ENCODE data around the gene CAPZA1.
"Not testable (repeated sequence)": the region's sequence is repeated elsewhere in the genome, so short reads cannot be mapped to it uniquely, and the experiment has no call there.

CAPZA1 gene

DNA sequence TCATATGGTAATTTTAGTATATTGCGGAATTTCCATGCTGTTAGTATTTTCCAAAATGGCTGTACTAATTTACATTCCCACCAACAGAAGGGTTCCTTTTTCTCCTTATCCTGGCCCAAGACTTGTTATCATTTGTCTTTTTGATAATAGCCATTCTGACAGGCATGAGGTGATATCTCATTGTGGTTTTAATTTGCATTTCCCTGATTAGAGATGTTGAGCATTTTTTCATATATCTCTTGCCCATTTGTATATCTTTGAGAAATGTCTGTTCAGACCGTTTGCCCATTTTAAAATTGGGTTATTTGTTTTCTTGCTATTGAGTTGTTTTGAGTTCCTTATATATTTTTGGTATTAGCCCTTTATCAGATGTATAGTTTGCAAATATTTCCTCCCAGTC lies 14.0 kb downstream of the CAPZA1 start:
- H3K4me3 ChIP-seq (ENCODE audit: low read length) = no peak overlapping the region
- H3K4me1 ChIP-seq (ENCODE audit: insufficient read depth, low read length) = no peaks in the 10 kb centered on the region
- H3K9me3 ChIP-seq (ENCODE audit: insufficient read depth, low read depth, low read length) = no peaks in the 10 kb centered on the region
- no peaks in the 10 kb centered on the region for H3K27me3 ChIP-seq (ENCODE audit: insufficient read depth, low read length)
- no peak overlapping the region for H3K27ac ChIP-seq (ENCODE audit: low read length)
- no peak overlapping the region for H3K9ac ChIP-seq (ENCODE audit: low read depth, low read length)
- peaks cover 17% of the 10 kb centered on the region for H3K36me3 ChIP-seq (ENCODE audit: insufficient read depth, low read depth, low read length)

DNA sequence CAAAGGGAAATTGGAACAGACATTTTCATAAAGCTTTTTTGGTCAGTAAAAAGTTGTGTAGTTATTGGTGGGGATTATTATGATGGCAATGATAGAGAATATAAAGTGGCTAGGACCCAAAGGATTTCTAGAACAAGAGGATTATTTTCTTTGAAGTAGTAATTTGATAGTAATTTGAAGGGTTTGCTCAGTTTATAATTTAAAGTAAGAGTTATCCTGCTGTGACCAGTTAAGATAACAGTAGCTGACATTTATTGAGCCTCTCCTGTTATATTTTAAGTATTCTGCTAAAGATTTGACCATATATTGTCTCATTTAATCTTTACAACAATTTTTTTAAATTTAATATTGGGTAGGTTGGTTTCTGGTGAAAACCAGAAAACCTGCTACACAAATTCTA lies 14.7 kb downstream of the CAPZA1 start:
- Histone ChIP-seq H3K9me3 (ENCODE audit: insufficient read depth, low read depth, low read length) (peaks cover 4% of the 10 kb centered on the region; the same call in 1 of the 2 replicates), H3K4me3 (ENCODE audit: low read length) (no peak overlapping the region), H3K36me3 (ENCODE audit: insufficient read depth, low read depth, low read length) (peaks cover 17% of the 10 kb centered on the region), H3K27ac (ENCODE audit: low read length) (no peak overlapping the region), H3K27me3 (ENCODE audit: insufficient read depth, low read length) (no peaks in the 10 kb centered on the region), H3K9ac (ENCODE audit: low read depth, low read length) (no peak overlapping the region), H3K4me1 (ENCODE audit: insufficient read depth, low read length) (no peaks in the 10 kb centered on the region)

DNA sequence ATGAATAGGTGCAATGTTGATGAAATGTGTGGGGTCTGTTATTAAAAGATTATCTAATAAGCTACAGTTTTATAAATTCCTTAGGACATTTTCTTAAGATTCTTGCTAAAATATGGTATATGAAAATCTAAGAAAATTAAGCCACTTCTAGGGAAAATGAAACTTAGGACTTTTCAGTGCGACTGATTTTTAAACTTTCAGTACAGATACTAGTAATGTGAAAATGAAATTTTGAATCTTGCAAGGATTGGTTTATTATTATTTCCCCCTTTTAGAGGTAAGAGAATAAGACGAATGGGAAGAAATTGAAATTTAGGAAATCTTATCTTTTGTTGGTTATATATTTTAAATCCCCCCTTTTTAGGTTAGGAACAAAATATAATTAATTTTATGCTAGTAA lies 16.4 kb downstream of the CAPZA1 start:
- Histone ChIP-seq H3K4me1 (ENCODE audit: insufficient read depth, low read length) (no peaks in the 10 kb centered on the region), H3K36me3 (ENCODE audit: insufficient read depth, low read depth, low read length) (peaks cover 9% of the 10 kb centered on the region), H3K27me3 (ENCODE audit: insufficient read depth, low read length) (no peaks in the 10 kb centered on the region), H3K27ac (ENCODE audit: low read length) (no peak overlapping the region), H3K9ac (ENCODE audit: low read depth, low read length) (no peak overlapping the region), H3K9me3 (ENCODE audit: insufficient read depth, low read depth, low read length) (peaks cover 6% of the 10 kb centered on the region; the same call in 1 of the 2 replicates), H3K4me3 (ENCODE audit: low read length) (no peak overlapping the region)

DNA sequence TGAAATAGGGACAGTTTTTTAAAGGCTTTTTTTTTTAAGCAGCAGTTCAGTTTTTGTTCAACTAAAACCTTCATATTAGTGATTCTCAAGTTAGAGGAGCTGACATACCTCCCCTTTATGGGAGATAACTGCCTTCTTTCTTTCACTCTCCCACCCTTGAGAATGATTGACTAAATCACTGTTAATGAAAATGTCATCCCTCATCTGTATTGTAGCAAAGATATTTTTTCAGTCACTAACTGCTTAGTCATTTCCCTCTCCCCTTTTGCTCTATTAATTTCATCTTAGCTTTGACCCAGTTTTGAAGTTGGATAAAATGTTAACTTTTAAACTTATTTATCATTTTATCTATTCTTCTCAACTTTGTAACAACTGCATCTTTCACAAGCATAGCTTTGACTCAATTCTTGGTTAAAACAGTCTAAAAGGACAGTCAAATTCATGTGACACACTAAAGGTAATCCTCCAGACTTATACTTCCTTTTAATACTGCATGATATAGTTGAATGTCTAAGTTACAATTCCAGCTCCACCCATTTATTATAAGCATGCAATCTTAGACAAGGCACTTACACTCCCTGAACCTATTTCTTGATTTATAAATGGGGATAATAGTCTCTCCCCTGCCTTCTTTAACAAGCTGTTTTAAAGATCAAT lies 17.1 kb downstream of the CAPZA1 start:
- H3K36me3 ChIP-seq (ENCODE audit: insufficient read depth, low read depth, low read length) = peaks cover 4% of the 10 kb centered on the region
- H3K27me3 ChIP-seq (ENCODE audit: insufficient read depth, low read length) = no peaks in the 10 kb centered on the region
- no peak overlapping the region for H3K27ac ChIP-seq (ENCODE audit: low read length)
- H3K4me1 ChIP-seq (ENCODE audit: insufficient read depth, low read length) = no peaks in the 10 kb centered on the region
- no peak overlapping the region for H3K4me3 ChIP-seq (ENCODE audit: low read length)
- peaks cover 6% of the 10 kb centered on the region; the same call in 1 of the 2 replicates for H3K9me3 ChIP-seq (ENCODE audit: insufficient read depth, low read depth, low read length)
- H3K9ac ChIP-seq (ENCODE audit: low read depth, low read length) = no peak overlapping the region

DNA sequence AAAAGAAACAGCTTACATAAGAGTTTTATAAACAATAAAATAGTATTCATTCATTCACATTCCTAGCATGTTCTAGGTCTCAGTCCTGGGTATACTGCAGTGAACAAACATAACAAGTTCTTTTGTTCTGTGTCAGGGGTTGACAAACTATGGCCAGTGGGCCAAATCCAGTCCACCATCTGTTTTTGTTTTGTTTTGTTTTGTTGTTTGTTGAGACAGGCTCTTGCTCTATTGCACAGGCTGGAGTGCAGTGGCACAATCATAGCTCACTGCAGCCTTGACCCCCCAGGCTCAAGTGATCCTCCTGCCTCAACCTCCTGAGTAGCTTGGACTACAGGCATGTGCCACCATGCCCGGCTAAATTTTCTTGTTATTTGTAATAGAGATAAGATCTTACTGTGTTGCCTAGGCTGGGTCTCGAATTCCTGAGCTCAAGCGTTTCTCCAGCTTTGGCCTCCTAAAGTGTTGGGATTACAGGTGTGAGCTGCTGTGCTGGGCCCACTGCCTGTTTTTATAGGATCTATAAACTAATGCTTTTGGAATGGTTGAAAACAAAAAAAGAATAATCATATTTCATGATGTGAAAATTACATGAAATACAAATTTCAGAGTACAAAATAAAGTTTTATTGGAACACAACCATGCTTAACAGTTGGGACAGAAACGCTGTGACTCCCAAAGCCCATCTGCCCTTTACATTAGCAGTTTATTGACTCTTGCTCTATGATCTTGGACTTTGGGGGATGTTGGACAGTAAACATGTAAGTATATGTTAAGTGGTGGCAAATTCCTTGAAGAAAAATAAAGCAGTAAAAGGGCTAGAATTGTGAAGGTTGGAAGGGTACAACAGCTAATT lies 17.9 kb downstream of the CAPZA1 start:
- Histone ChIP-seq H3K9me3 (ENCODE audit: insufficient read depth, low read depth, low read length) (peaks cover 6% of the 10 kb centered on the region; the same call in 1 of the 2 replicates), H3K27ac (ENCODE audit: low read length) (no peak overlapping the region), H3K4me1 (ENCODE audit: insufficient read depth, low read length) (no peaks in the 10 kb centered on the region)

DNA sequence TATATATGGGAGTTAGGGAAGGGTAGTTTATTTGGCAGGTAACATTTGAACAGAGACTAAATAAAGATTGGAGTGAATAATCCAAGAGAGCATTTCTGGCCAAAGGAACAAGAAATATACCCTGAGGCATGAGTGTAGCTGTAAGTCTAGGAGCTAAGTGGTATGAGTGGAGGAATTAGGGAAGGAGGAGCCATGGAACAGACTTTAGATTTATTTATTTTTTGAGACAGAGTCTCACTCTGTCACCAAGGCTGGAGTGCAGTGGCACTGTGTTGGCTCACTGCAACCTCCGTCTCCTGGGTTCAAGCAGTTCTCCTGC lies 18.4 kb downstream of the CAPZA1 start:
- no peak overlapping the region for H3K27ac ChIP-seq (ENCODE audit: low read length)
- no peak overlapping the region for H3K9ac ChIP-seq (ENCODE audit: low read depth, low read length)
- peaks cover 4% of the 10 kb centered on the region for H3K36me3 ChIP-seq (ENCODE audit: insufficient read depth, low read depth, low read length)
- no peak overlapping the region for H3K4me3 ChIP-seq (ENCODE audit: low read length)
- peaks cover 6% of the 10 kb centered on the region; the same call in 1 of the 2 replicates for H3K9me3 ChIP-seq (ENCODE audit: insufficient read depth, low read depth, low read length)
- H3K27me3 ChIP-seq (ENCODE audit: insufficient read depth, low read length) = no peaks in the 10 kb centered on the region
- no peaks in the 10 kb centered on the region for H3K4me1 ChIP-seq (ENCODE audit: insufficient read depth, low read length)

More for the DNA sequence above, 17.9 kb downstream of the CAPZA1 start:
- no peaks in the 10 kb centered on the region for H3K27me3 ChIP-seq (ENCODE audit: insufficient read depth, low read length)
- H3K9ac ChIP-seq (ENCODE audit: low read depth, low read length) = no peak overlapping the region
- H3K4me3 ChIP-seq (ENCODE audit: low read length) = no peak overlapping the region
- peaks cover 4% of the 10 kb centered on the region for H3K36me3 ChIP-seq (ENCODE audit: insufficient read depth, low read depth, low read length)

DNA sequence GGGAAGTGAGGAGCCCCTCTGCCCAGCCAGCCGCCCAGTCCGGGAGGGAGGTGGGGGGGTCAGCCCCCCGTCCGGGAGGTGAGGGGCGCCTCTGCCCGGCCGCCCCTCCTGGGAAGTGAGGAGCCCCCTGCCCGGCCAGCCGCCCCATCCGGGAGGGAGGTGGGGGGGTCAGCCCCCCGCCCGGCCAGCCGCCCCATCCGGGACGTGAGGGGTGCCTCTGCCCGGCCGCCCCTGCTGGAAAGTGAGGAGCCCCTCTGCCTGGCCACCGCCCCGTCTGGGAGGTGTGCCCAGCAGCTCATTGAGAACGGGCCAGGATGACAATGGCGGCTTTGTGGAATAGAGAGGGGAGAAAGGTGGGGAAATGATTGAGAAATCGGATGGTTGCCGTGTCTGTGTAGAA lies 20.8 kb downstream of the CAPZA1 start:
- peaks cover 11% of the 10 kb centered on the region for H3K36me3 ChIP-seq (ENCODE audit: insufficient read depth, low read depth, low read length)
- H3K27ac ChIP-seq (ENCODE audit: low read length); H3K4me3 ChIP-seq (ENCODE audit: low read length); H3K9ac ChIP-seq (ENCODE audit: low read depth, low read length); H3K27me3 ChIP-seq (ENCODE audit: insufficient read depth, low read length); H3K9me3 ChIP-seq (ENCODE audit: insufficient read depth, low read depth, low read length); H3K4me1 ChIP-seq (ENCODE audit: insufficient read depth, low read length): not testable (repeated sequence)

DNA sequence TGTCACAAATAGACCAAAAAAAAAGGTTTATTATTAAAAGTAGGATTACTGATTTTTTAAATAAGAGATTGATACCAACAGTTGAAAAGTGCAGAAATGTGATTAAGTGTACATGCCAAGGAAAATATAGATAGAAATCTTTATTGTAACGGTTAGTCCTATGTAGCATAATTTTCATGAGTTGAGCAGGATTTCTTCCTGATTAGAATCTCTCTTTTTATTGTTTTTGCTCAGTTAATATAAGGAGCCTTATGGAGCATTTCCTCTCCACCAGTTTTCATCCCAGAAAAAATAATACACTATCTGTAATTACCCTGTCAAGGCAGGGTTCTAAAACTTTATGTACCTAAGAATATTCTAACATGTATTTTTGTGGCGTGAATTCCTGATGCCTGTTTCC lies 23.4 kb downstream of the CAPZA1 start:
- H3K4me1 ChIP-seq (ENCODE audit: insufficient read depth, low read length) = no peaks in the 10 kb centered on the region

DNA sequence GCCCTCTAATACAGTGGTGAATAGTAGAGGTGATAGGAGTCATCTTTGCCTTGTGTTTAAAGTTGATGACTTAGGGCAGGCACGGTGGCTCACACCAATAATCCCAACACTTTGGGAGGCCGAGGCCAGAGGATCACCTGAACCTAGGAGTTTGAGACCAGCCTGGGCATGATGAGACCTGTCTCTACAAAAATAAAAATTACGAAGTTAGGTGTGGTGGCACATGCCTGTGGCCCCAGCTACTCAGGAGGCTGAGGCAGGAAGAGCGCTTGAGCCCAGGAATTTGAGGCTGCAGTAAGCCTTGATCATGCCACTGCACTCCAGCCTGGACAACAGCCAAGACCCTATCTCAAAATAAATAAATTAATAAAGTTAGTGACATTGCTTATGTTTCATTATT lies 26.6 kb downstream of the CAPZA1 start:
- no peaks in the 10 kb centered on the region for H3K27me3 ChIP-seq (ENCODE audit: insufficient read depth, low read length)
- H3K9ac ChIP-seq (ENCODE audit: low read depth, low read length) = no peak overlapping the region
- no peaks in the 10 kb centered on the region for H3K4me1 ChIP-seq (ENCODE audit: insufficient read depth, low read length)
- H3K27ac ChIP-seq (ENCODE audit: low read length) = no peak overlapping the region
- peaks cover 52% of the 10 kb centered on the region for H3K36me3 ChIP-seq (ENCODE audit: insufficient read depth, low read depth, low read length)
- no peak overlapping the region for H3K4me3 ChIP-seq (ENCODE audit: low read length)
- no peaks in the 10 kb centered on the region for H3K9me3 ChIP-seq (ENCODE audit: insufficient read depth, low read depth, low read length)

More for the DNA sequence above, 23.4 kb downstream of the CAPZA1 start:
- Histone ChIP-seq H3K9me3 (ENCODE audit: insufficient read depth, low read depth, low read length) (peaks cover 6% of the 10 kb centered on the region; the same call in 1 of the 2 replicates), H3K27me3 (ENCODE audit: insufficient read depth, low read length) (no peaks in the 10 kb centered on the region), H3K27ac (ENCODE audit: low read length) (no peak overlapping the region), H3K36me3 (ENCODE audit: insufficient read depth, low read depth, low read length) (peaks cover 24% of the 10 kb centered on the region), H3K4me3 (ENCODE audit: low read length) (no peak overlapping the region), H3K9ac (ENCODE audit: low read depth, low read length) (no peak overlapping the region)

DNA sequence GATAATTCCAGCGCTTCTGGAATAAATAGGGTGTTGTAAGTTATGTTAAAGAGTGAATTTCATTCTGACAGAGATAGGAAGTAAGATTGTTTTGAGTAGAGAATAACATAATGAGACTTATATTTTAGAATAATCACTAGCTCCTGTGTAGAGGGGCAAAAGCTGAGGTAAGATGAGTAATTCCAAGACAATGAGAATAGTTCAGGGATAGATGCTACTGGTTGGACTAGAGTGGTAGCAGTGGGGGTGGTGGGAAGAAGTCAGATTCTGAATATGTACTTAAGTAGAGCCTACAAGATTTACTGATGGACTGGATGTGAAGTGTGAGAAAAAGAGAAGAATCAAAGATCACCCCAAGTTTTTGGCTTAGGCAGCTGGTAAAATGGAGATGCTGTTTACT lies 31.6 kb downstream of the CAPZA1 start:
- Histone ChIP-seq H3K9me3 (ENCODE audit: insufficient read depth, low read depth, low read length) (no peaks in the 10 kb centered on the region), H3K9ac (ENCODE audit: low read depth, low read length) (no peak overlapping the region), H3K4me3 (ENCODE audit: low read length) (no peak overlapping the region), H3K36me3 (ENCODE audit: insufficient read depth, low read depth, low read length) (peaks cover 89% of the 10 kb centered on the region), H3K27ac (ENCODE audit: low read length) (no peak overlapping the region), H3K4me1 (ENCODE audit: insufficient read depth, low read length) (no peaks in the 10 kb centered on the region), H3K27me3 (ENCODE audit: insufficient read depth, low read length) (no peaks in the 10 kb centered on the region)

DNA sequence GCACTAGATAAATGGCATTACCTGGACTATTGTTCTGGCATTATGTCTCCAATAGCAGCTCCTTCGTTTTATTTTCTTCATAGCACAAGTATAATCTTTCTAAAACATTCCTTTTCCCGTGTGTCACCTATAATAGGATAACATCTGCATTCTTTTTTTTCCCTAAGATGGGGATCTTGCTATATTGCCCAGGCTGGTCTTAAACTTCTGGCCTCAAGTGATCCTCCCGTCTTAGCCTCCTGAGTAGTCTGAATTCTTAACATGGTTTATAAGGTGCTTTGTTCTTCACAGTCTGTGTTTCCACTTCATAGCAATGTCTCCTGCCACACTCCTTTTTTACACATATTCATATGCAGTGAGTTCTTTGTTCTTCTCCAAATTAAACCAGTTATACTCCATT lies 46.2 kb downstream of the CAPZA1 start:
- no peaks in the 10 kb centered on the region for H3K27me3 ChIP-seq (ENCODE audit: insufficient read depth, low read length)
- no peaks in the 10 kb centered on the region for H3K9me3 ChIP-seq (ENCODE audit: insufficient read depth, low read depth, low read length)
- H3K9ac ChIP-seq (ENCODE audit: low read depth, low read length) = no peak overlapping the region
- no peak overlapping the region for H3K27ac ChIP-seq (ENCODE audit: low read length)
- H3K4me1 ChIP-seq (ENCODE audit: insufficient read depth, low read length) = no peaks in the 10 kb centered on the region
- peaks cover 89% of the 10 kb centered on the region for H3K36me3 ChIP-seq (ENCODE audit: insufficient read depth, low read depth, low read length)
- no peak overlapping the region for H3K4me3 ChIP-seq (ENCODE audit: low read length)

DNA sequence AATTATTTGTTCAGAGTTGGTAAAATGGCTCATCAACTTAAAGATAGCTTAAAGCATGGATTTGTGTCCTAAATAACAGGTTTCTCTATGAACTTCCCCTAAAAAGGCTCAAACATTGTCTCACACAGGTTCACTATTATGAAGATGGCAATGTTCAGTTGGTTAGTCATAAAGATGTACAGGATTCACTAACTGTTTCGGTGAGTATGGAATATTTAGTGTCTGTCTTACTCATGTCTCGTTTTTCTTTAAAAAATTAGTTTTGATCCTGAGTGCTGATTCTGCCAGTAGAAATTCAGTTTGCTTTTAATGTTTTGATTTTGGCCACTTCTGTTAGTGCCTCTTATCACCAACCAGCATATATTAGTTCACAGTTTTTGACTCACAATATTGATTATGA lies 47.3 kb downstream of the CAPZA1 start:
- no peaks in the 10 kb centered on the region for H3K27me3 ChIP-seq (ENCODE audit: insufficient read depth, low read length)
- no peak overlapping the region for H3K27ac ChIP-seq (ENCODE audit: low read length)
- H3K36me3 ChIP-seq (ENCODE audit: insufficient read depth, low read depth, low read length) = peaks cover 83% of the 10 kb centered on the region
- no peak overlapping the region for H3K4me3 ChIP-seq (ENCODE audit: low read length)
- peaks cover 9% of the 10 kb centered on the region; the same call in 1 of the 2 replicates for H3K4me1 ChIP-seq (ENCODE audit: insufficient read depth, low read length)
- no peaks in the 10 kb centered on the region for H3K9me3 ChIP-seq (ENCODE audit: insufficient read depth, low read depth, low read length)
- no peak overlapping the region for H3K9ac ChIP-seq (ENCODE audit: low read depth, low read length)
